ENCODE measurements around the gene TAB2. TPM values are rescaled to one million over a fixed set of nuclear protein-coding genes. Genes with fewer than 3 reads are reported as not detected.
"Not testable (repeated sequence)": the region's sequence is repeated elsewhere in the genome, so short reads cannot be mapped to it uniquely, and the experiment has no call there.

The TAB2 gene
- total and polyA plus RNA-seq, 2 experiments from 2014 or later = 19.8 to 59.2 TPM

GRCh38 chr6:149459761-149460160, 142.2 kb downstream of the TAB2 start:
- Mint-ChIP-seq H3K9me3 (no peaks in the 10 kb centered on the region), H3K4me3 (no peak overlapping the region), H3K36me3 (ENCODE audit: low read depth) (no peaks in the 10 kb centered on the region), H3K27ac (no peak overlapping the region), H3K27me3 (ENCODE audit: insufficient read depth, low read depth, poor library complexity) (peaks cover 2% of the 10 kb centered on the region), H3K4me1 (no peaks in the 10 kb centered on the region)
- TF ChIP-seq CTCF (conservative IDR thresholded peaks at IDR 0.05; ENCODE audit: low read depth in 2 of 2) (no peak), ZNF462 (CRISPR knock-in tag; IDR thresholded peaks at IDR 0.05) (no peak), STAT1 (IDR thresholded peaks at IDR 0.05; ENCODE audit: unreplicated experiment) (no peak), CREB1 (CRISPR knock-in tag; IDR thresholded peaks at IDR 0.05; ENCODE audit: low read depth) (no peak), REST (IDR thresholded peaks at IDR 0.05; ENCODE audit: unreplicated experiment) (no peak), POLR2AphosphoS5 (IDR thresholded peaks at IDR 0.05; ENCODE audit: low read depth) (no peak), NANOG (IDR thresholded peaks at IDR 0.05; ENCODE audit: borderline replicate concordance) (no peak), JUNB (IDR thresholded peaks at IDR 0.05; ENCODE audit: unreplicated experiment) (no peak)
- no peaks in the 10 kb centered on the region for H3K79me2 ChIP-seq (replicated peaks; ENCODE audit: insufficient read depth)
- no peak for ATAC-seq
- H3K9me2 ChIP-seq (ENCODE audit: insufficient read depth) = no peaks in the 10 kb centered on the region
- H3K27me3 ChIP-seq (ENCODE audit: insufficient read depth) = no peaks in the 10 kb centered on the region
- no peak overlapping the region for H3K4me3 ChIP-seq
- H3F3A ChIP-seq (replicated peaks; ENCODE audit: low read depth) = no peaks in the 10 kb centered on the region
- no peak overlapping the region for H2AFZ ChIP-seq
- no peak overlapping the region for H3K27ac ChIP-seq (ENCODE audit: low read depth)
- H4K20me1 ChIP-seq (replicated peaks; ENCODE audit: insufficient read depth) = no peaks in the 10 kb centered on the region
- DNase-seq (ENCODE audit: low spot score) = no peak
- no peak overlapping the region for H3K4me2 ChIP-seq
- no peaks in the 10 kb centered on the region for H3K4me1 ChIP-seq (ENCODE audit: insufficient read depth)
- no peaks in the 10 kb centered on the region for H3K36me3 ChIP-seq (ENCODE audit: insufficient read depth)

- H3K9me2 ChIP-seq (ENCODE audit: insufficient read depth) = not testable (repeated sequence)
These were observed 142.7 kb downstream of the TAB2 start for GRCh38 chr6:149460249-149460648.

More at GRCh38 chr6:149460249-149460648, 142.7 kb downstream of the TAB2 start:
- ATAC-seq; H3K36me3 Mint-ChIP-seq (ENCODE audit: low read depth); H3K9me3 Mint-ChIP-seq; H3K27me3 ChIP-seq (ENCODE audit: insufficient read depth); H3K79me2 ChIP-seq (replicated peaks; ENCODE audit: insufficient read depth); H3K4me1 ChIP-seq (ENCODE audit: insufficient read depth); DNase-seq (ENCODE audit: low spot score); H3K4me2 ChIP-seq; H3K4me1 Mint-ChIP-seq; H3F3A ChIP-seq (replicated peaks; ENCODE audit: low read depth); H3K4me3 Mint-ChIP-seq; H3K36me3 ChIP-seq (ENCODE audit: insufficient read depth); H2AFZ ChIP-seq; H3K27ac Mint-ChIP-seq; H3K4me3 ChIP-seq; H4K20me1 ChIP-seq (replicated peaks; ENCODE audit: insufficient read depth); H3K27ac ChIP-seq (ENCODE audit: low read depth); H3K27me3 Mint-ChIP-seq (ENCODE audit: insufficient read depth, low read depth, poor library complexity): not testable (repeated sequence)
